HG03520 (cell line): ENCODE data around the gene CCDC85C.

Source experiments
- ATAC-seq: cut with Tn5 transposase; IDR thresholded peaks from one replicate; pipeline ENCODE4 v1.9.1; 2021; ENCODE audit warnings: mild to moderate bottlenecking, moderate library complexity; ENCODE audit not compliant: unreplicated experiment

CCDC85C gene

GRCh38 chr14:99542566-99542965 is 61.4 kb downstream of the CCDC85C start:
- ATAC-seq: no peak

GRCh38 chr14:99541677-99542470 is 62.1 kb downstream of the CCDC85C start:
- no peak for ATAC-seq

GRCh38 chr14:99541211-99541610 is 62.8 kb downstream of the CCDC85C start:
- ATAC-seq: no peak

- no peak for ATAC-seq
Measured at GRCh38 chr14:99540196-99541032, 63.6 kb downstream of the CCDC85C start.

GRCh38 chr14:99539491-99539890 is 64.5 kb downstream of the CCDC85C start:
- ATAC-seq: no peak

- ATAC-seq: no peak
Measured at GRCh38 chr14:99538733-99539132, 65.3 kb downstream of the CCDC85C start.

- ATAC-seq: no peak
Measured at GRCh38 chr14:99538275-99538674, 65.7 kb downstream of the CCDC85C start.

- ATAC-seq: no peak
Measured at GRCh38 chr14:99537399-99537798, 66.6 kb downstream of the CCDC85C start.

GRCh38 chr14:99535908-99536778 is 67.9 kb downstream of the CCDC85C start:
- ATAC-seq: no peak

GRCh38 chr14:99535448-99535847 is 68.6 kb downstream of the CCDC85C start:
- no peak for ATAC-seq

- no peak for ATAC-seq
Measured at GRCh38 chr14:99534863-99535262, 69.1 kb downstream of the CCDC85C start.

- ATAC-seq: no peak
Measured at GRCh38 chr14:99534333-99534732, 69.7 kb downstream of the CCDC85C start.

GRCh38 chr14:99532310-99532709 is 71.7 kb downstream of the CCDC85C start:
- ATAC-seq: no peak

GRCh38 chr14:99531251-99532096 is 72.5 kb downstream of the CCDC85C start:
- ATAC-seq: no peak

- no peak for ATAC-seq
Measured at GRCh38 chr14:99530407-99531155, 73.4 kb downstream of the CCDC85C start.

- ATAC-seq: no peak
Measured at GRCh38 chr14:99529899-99530298, 74.1 kb downstream of the CCDC85C start.

- no peak for ATAC-seq
Measured at GRCh38 chr14:99527427-99528076, 76.5 kb downstream of the CCDC85C start.

- ATAC-seq: no peak
Measured at GRCh38 chr14:99527026-99527425, 77.0 kb downstream of the CCDC85C start.

GRCh38 chr14:99525699-99526080 is 78.3 kb downstream of the CCDC85C start:
- no peak for ATAC-seq
